ENCODE data around the gene REST. TPM values are rescaled to one million over a fixed set of nuclear protein-coding genes. Genes with fewer than 3 reads are reported as not detected.
"Not testable (repeated sequence)": the region's sequence is repeated elsewhere in the genome, so short reads cannot be mapped to it uniquely, and the experiment has no call there.

REST gene
- polyA plus RNA-seq, 1 experiment, result 13.2 TPM

DNA sequence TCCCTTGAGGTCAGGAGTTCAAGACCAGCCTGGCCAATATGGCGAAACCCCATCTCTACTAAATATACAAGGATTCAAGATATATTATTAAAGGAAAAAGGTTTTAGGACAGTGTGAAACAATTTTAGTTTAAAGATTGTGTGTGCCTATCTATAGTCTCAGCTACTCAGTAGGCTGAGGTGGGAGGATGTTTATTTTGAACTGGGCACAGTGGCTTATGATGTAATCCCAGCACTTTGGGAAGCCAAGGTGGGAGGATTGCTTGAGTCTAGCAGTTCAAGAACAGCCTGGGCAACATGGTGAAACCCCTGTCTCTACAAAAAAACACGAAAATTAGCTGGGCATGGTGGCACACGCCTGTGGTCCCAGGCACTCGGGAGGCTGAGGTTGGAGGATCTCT, 31.4 kb upstream of the REST start:
- ChIA-PET CTCF (no interaction called here), POLR2A (no interaction called here)
- Histone ChIP-seq H3K36me3 (ENCODE audit: control insufficient read depth, insufficient read depth, low read length) (no peaks in the 10 kb centered on the region), H3K27me3 (ENCODE audit: control insufficient read depth, insufficient read depth, low read length) (no peaks in the 10 kb centered on the region), H3K4me3 (ENCODE audit: low read depth, low read length) (no peak overlapping the region)
- no peak for DNase-seq (ENCODE audit: low read depth)
- TF ChIP-seq, protein P1, sequence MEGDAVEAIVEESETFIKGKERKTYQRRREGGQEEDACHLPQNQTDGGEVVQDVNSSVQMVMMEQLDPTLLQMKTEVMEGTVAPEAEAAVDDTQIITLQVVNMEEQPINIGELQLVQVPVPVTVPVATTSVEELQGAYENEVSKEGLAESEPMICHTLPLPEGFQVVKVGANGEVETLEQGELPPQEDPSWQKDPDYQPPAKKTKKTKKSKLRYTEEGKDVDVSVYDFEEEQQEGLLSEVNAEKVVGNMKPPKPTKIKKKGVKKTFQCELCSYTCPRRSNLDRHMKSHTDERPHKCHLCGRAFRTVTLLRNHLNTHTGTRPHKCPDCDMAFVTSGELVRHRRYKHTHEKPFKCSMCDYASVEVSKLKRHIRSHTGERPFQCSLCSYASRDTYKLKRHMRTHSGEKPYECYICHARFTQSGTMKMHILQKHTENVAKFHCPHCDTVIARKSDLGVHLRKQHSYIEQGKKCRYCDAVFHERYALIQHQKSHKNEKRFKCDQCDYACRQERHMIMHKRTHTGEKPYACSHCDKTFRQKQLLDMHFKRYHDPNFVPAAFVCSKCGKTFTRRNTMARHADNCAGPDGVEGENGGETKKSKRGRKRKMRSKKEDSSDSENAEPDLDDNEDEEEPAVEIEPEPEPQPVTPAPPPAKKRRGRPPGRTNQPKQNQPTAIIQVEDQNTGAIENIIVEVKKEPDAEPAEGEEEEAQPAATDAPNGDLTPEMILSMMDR (IDR thresholded peaks at IDR 0.05; ENCODE audit: insufficient read depth, low read depth, low read length), result no peak

DNA sequence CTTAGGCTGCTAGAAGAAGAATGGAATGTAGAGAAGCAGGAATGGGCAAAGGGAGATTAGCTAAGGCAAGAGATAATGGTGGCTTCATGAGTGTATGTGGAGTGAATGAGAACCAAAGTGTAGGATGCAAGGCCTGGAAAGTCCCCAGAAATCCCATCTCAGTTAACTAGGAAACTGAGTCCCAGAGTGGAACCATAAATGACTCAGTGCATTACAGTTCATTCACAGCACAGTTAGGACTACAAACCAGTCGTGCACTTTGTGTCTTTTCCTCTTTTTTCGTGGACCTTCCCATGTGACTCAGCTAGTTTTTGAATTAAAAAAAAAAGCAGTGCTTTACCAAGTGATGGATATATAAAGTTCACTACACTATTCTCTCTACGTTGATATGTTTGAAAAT, 27.7 kb upstream of the REST start:
- Histone ChIP-seq H3K36me3 (ENCODE audit: control insufficient read depth, insufficient read depth, low read length) (no peaks in the 10 kb centered on the region), H3K27me3 (ENCODE audit: control insufficient read depth, insufficient read depth, low read length) (no peaks in the 10 kb centered on the region), H3K4me3 (ENCODE audit: low read depth, low read length) (no peak overlapping the region)
- CTCF ChIA-PET, result no interaction called here
- POLR2A ChIA-PET, result no interaction called here
- TF ChIP-seq, protein P1 (IDR thresholded peaks at IDR 0.05; ENCODE audit: insufficient read depth, low read depth, low read length), result no peak
- no peak for DNase-seq (ENCODE audit: low read depth)

DNA sequence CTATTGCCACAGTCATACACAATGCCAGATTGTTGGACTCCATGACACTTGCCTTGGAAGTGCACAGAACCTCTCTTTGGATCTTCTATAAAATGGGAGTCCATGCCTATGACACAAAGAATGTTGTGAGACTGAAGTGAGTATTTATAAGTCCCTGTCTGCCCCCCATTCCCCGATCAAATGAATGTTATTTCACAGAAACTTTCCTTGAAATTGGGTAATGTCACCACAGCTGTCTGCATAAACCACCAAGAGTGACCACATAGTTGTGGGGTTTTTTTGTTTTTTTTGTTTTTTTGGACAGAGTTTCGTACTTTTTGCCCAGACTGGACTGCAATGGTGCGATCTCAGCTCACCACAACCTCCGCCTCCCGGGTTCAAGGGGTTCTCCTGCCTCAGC, 27.1 kb upstream of the REST start:
- TF ChIP-seq, protein P1 (IDR thresholded peaks at IDR 0.05; ENCODE audit: insufficient read depth, low read depth, low read length), result no peak
- Histone ChIP-seq H3K4me3 (ENCODE audit: low read depth, low read length) (no peak overlapping the region), H3K27me3 (ENCODE audit: control insufficient read depth, insufficient read depth, low read length) (no peaks in the 10 kb centered on the region), H3K36me3 (ENCODE audit: control insufficient read depth, insufficient read depth, low read length) (no peaks in the 10 kb centered on the region)
- CTCF ChIA-PET, result no interaction called here
- POLR2A ChIA-PET, result no interaction called here
- no peak for DNase-seq (ENCODE audit: low read depth)

DNA sequence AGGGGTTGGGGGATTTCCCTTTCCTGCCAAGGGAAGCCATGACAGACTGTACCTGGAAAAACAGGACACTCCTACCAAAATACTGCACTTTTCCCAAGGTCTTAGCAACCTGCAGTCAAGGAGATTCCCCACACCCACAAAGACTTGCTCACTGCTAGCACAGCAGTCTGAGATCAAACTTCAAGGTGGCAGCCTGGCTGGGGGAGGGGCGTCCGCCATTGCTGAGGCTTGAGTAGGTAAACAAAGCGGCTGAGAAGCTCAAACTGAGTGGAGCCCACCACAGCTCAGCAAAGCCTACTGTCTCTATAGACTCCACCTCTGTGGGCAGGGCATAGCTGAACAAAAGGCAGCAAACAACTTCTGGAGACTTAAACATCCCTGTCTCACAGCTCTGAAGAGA, 23.2 kb upstream of the REST start:
- DNase-seq (ENCODE audit: low read depth); POLR2A ChIA-PET; H3K4me3 ChIP-seq (ENCODE audit: low read depth, low read length); H3K36me3 ChIP-seq (ENCODE audit: control insufficient read depth, insufficient read depth, low read length); H3K27me3 ChIP-seq (ENCODE audit: control insufficient read depth, insufficient read depth, low read length): not testable (repeated sequence)
- CTCF ChIA-PET, result interaction anchor here (1.0 kb wide), 1 partner anchor 17 kb away, joined by 5 read pairs; no protein-coding TSS in a partner anchor

DNA sequence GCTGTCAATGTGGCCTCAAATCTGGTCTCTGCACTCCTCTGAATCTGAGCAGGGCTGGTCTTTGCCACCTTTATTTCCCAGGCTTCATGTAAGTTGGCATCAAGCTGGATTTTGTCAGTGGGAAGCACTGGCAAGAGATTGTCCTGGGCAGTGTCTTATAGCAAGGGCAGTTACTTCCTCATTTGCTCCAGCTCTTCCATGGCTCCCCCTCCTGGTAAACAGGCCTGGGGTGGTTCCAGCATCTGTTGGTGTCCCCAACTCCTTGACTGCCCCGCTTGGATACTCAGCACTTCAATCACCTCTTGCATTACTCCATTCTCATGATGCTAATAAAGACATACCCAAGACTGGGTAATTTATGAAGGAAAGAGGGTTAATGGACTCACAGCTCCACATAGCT, 15.0 kb upstream of the REST start:
- ChIA-PET POLR2A (no interaction called here), CTCF (no interaction called here)
- no peaks in the 10 kb centered on the region for H3K36me3 ChIP-seq (ENCODE audit: control insufficient read depth, insufficient read depth, low read length)
- no peak overlapping the region for H3K4me3 ChIP-seq (ENCODE audit: low read depth, low read length)
- H3K27me3 ChIP-seq (ENCODE audit: control insufficient read depth, insufficient read depth, low read length), result no peaks in the 10 kb centered on the region
- DNase-seq (ENCODE audit: low read depth), result no peak
- TF ChIP-seq, protein P1 (IDR thresholded peaks at IDR 0.05; ENCODE audit: insufficient read depth, low read depth, low read length), result no peak

DNA sequence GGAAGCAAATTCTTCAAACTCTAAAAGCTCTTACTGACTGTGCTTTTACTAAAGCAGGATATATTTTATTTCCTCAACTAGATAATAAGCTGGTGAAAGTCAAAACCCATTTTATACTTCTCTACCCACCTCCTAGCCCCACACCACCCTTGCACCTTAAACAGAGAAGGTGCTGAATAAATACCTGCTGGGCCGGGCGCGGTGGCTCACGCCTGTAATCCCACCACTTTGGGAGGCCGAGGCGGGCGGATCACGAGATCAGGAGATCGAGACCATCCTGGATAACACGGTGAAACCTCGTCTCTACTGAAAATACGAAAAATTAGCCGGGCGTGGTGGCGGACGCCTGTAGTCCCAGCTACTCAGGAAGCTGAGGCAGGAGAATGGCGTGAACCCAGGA, 9.9 kb upstream of the REST start:
- DNase-seq (ENCODE audit: low read depth); H3K4me3 ChIP-seq (ENCODE audit: low read depth, low read length); POLR2A ChIA-PET; H3K36me3 ChIP-seq (ENCODE audit: control insufficient read depth, insufficient read depth, low read length); H3K27me3 ChIP-seq (ENCODE audit: control insufficient read depth, insufficient read depth, low read length): not testable (repeated sequence)
- CTCF ChIA-PET, result interaction anchor here (1.1 kb wide), 1 partner anchor 9 kb away, joined by 3 read pairs; the partner anchor contains the start of gene REST

DNA sequence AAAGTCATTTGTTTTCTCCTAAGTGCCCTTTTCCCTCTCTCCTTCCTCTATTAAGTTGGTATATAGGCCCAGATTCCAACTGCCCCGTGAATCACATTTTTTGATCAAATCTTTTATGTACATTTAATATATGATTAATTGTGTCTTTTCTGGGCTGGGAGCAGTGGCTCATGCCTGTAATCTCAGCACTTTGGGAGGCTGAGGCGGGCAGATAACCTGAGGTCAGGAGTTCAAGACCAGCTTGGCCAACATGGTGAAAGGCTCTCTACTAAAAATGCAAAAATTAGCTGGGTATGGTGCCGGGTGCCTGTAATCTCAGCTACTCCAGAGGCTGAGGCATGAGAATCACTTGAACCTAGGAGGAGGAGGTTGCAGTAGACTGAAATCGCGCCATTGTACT, 7.5 kb upstream of the REST start:
- H3K27me3 ChIP-seq (ENCODE audit: control insufficient read depth, insufficient read depth, low read length); H3K36me3 ChIP-seq (ENCODE audit: control insufficient read depth, insufficient read depth, low read length); H3K4me3 ChIP-seq (ENCODE audit: low read depth, low read length); DNase-seq (ENCODE audit: low read depth); POLR2A ChIA-PET; CTCF ChIA-PET: not testable (repeated sequence)
